Breast epithelium (tissue), 4 donors: ENCODE data around the gene TOMM70. TPM values are rescaled to one million over a fixed set of nuclear protein-coding genes. Genes with fewer than 3 reads are reported as not detected.

Source experiments
- DNase-seq, 2 donors: peaks; one replicate each; pipeline ENCODE4 v3.0.0-alpha.2; 2019; ENCODE audit warnings: low spot score in 2 of 2
- H3K27ac ChIP-seq, 2 donors: fragments of 200-600 bp; sonication (generic) in 1 of 2; one replicate each; pipeline ENCODE4 v1.5.1; 2016 to 2019; ENCODE audit warnings: mild to moderate bottlenecking in 1 of 2
- H3K27me3 ChIP-seq, 2 donors: fragments of 200-600 bp; sonication (generic) in 1 of 2; one replicate each; pipeline versions ENCODE4 v1.5.1 to v1.6.0; 2017 to 2019; ENCODE audit warnings: control low read depth in 1 of 2, mild to moderate bottlenecking in 1 of 2
- H3K36me3 ChIP-seq: fragments of 200-600 bp; one replicate; pipeline ENCODE4 v1.5.1; 2019
- H3K4me1 ChIP-seq, 2 donors: fragments of 200-600 bp; sonication (generic); one replicate each; pipeline ENCODE4 v1.5.1; 2016 to 2019; ENCODE audit warnings: control low read depth in 1 of 2
- H3K4me3 ChIP-seq, 3 donors: fragments of 200-600 bp; sonication (generic); 1 replicate in 2 of 3; 2 replicates in 1 of 3; pipeline ENCODE4 v1.5.1; 2016 to 2019; ENCODE audit warnings: mild to moderate bottlenecking in 3 of 3, moderate library complexity in 2 of 3
- H3K9me3 ChIP-seq, 2 donors: fragments of 200-600 bp; sonication (generic) in 1 of 2; one replicate each; pipeline ENCODE4 v1.5.1; 2016 to 2019; ENCODE audit warnings: control low read depth in 1 of 2
- CTCF ChIP-seq, 3 donors: fragments of 450-650 bp; IDR thresholded peaks; one replicate each; pipeline ENCODE4 v1.5.1; 2016 to 2017; ENCODE audit warnings: antibody characterized with exemption in 3 of 3, mild to moderate bottlenecking in 3 of 3, moderate library complexity in 3 of 3
- POLR2A ChIP-seq: fragments of 450-650 bp; IDR thresholded peaks from one replicate; pipeline ENCODE4 v1.6.1; 2016; ENCODE audit warnings: antibody characterized with exemption, mild to moderate bottlenecking, moderate library complexity
- POLR2AphosphoS5 ChIP-seq, 3 donors: sonication (generic); formaldehyde crosslinking; IDR thresholded peaks; one replicate each; pipeline ENCODE4 v1.6.1; 2017; ENCODE audit warnings: antibody characterized with exemption in 3 of 3
- intact Hi-C: fragments of 100-400 bp; cut with DNase I; formaldehyde crosslinking; loops from one replicate; pipeline ENCODE4 v1.15.1; 2023; ENCODE audit warnings: low total_unique reads
- total RNA-seq, 3 donors: library from RNA; depleted of rRNA; stranded (reverse); fragments of >200 nt; gene quantifications; one replicate each; pipeline ENCODE4 v1.1.0, GENCODE V29; 2016

Gene TOMM70
- total RNA-seq, 3 donors from 2014 or later: 47.9 to 59.7 (median 50.5) TPM

GRCh38 chr3:100427699-100428098 lies 26.8 kb upstream of the TOMM70 start:
- no peaks in the 10 kb centered on the region for H3K27me3 ChIP-seq
- H3K9me3 ChIP-seq: no peaks in the 10 kb centered on the region
- H3K36me3 ChIP-seq: no peaks in the 10 kb centered on the region
- TF ChIP-seq POLR2AphosphoS5 (IDR thresholded peaks at IDR 0.05) (no peak), POLR2A (no peak), CTCF (IDR thresholded peaks at IDR 0.05) (no peak)
- DNase-seq: no peak
- no peaks in the 10 kb centered on the region for H3K4me1 ChIP-seq
- no peak overlapping the region for H3K27ac ChIP-seq
- no peak overlapping the region for H3K4me3 ChIP-seq
- intact Hi-C loops: no loop called here

DNA sequence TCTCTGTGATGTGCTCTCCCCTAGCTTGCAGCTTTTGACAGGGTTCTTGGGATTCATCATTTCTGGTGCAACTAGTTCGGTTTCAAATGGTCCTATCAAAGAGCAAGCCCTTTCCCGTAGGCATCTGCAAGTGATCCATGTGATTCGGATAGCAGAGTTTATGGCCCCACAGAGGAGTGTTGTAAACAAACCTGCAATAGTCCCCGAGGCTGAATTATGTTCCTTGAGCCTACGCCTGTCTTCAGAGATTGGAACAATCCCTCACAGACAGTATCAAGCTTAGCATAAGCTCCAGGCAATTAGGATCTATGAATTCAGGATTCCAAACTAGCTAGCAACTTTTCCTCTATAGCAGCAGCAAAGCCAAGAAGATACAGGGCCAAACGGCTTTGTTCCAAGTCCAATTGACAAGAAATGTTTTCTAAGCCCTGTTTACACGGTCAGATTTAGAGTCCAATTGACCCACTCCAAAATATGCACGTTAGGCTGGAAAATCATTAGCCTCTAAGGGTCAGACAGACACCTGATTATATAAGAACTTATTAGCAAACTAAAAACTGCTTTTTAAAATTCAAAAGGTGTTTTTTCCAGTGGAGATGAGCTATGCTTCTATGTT lies 25.3 kb upstream of the TOMM70 start:
- H3K4me1 ChIP-seq: no peaks in the 10 kb centered on the region
- no peak overlapping the region for H3K4me3 ChIP-seq
- DNase-seq: no peak
- H3K9me3 ChIP-seq: no peaks in the 10 kb centered on the region
- H3K27ac ChIP-seq: no peak overlapping the region
- intact Hi-C loops: no loop called here
- H3K36me3 ChIP-seq: no peaks in the 10 kb centered on the region
- H3K27me3 ChIP-seq: no peaks in the 10 kb centered on the region
- no peak for TF ChIP-seq POLR2AphosphoS5 (IDR thresholded peaks at IDR 0.05)
- no peak for TF ChIP-seq CTCF (IDR thresholded peaks at IDR 0.05)
- no peak for TF ChIP-seq POLR2A

GRCh38 chr3:100425316-100425715 lies 24.4 kb upstream of the TOMM70 start:
- DNase-seq: no peak
- no peaks in the 10 kb centered on the region for H3K36me3 ChIP-seq
- TF ChIP-seq POLR2A (no peak), CTCF (IDR thresholded peaks at IDR 0.05) (no peak), POLR2AphosphoS5 (IDR thresholded peaks at IDR 0.05) (no peak)
- no peaks in the 10 kb centered on the region for H3K9me3 ChIP-seq
- H3K27me3 ChIP-seq: no peaks in the 10 kb centered on the region
- H3K27ac ChIP-seq: no peak overlapping the region
- H3K4me1 ChIP-seq: no peaks in the 10 kb centered on the region
- H3K4me3 ChIP-seq: no peak overlapping the region
- intact Hi-C loops: no loop called here

GRCh38 chr3:100424261-100424660 lies 23.4 kb upstream of the TOMM70 start:
- Histone ChIP-seq H3K4me3 (no peak overlapping the region), H3K27me3 (no peaks in the 10 kb centered on the region), H3K9me3 (no peaks in the 10 kb centered on the region), H3K4me1 (no peaks in the 10 kb centered on the region), H3K27ac (no peak overlapping the region), H3K36me3 (no peaks in the 10 kb centered on the region)
- TF ChIP-seq POLR2AphosphoS5 (IDR thresholded peaks at IDR 0.05) (no peak), POLR2A (no peak), CTCF (IDR thresholded peaks at IDR 0.05) (no peak)
- intact Hi-C loops: loop anchor here (5.0 kb wide), 1 partner anchor 718 kb away; no protein-coding TSS in a partner anchor
- no peak for DNase-seq

DNA sequence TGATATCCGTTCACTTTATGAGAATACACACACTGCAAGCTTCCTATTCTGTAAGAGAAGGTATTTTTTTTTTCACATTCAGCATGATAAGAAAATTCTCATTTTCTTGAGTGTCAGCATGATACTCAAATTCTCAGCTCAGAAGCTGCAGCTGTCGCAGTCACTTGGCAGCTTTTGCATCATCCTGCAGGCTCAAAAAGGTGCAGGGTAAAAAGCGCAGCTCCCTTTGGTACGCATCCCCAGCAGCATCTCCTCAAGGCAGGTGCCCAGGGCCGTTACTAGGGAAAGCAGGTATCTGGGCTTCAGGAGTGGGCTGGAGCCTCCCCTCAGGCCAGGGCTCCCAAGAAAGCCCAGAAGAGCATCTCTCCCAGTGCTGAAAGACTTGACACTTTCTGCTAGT lies 22.7 kb upstream of the TOMM70 start:
- intact Hi-C loops: loop anchor here (5.0 kb wide), 1 partner anchor 719 kb away; no protein-coding TSS in a partner anchor
- Histone ChIP-seq H3K4me3 (no peak overlapping the region), H3K27me3 (no peaks in the 10 kb centered on the region), H3K9me3 (no peaks in the 10 kb centered on the region), H3K27ac (no peak overlapping the region), H3K4me1 (no peaks in the 10 kb centered on the region), H3K36me3 (no peaks in the 10 kb centered on the region)
- no peak for DNase-seq
- TF ChIP-seq POLR2AphosphoS5 (IDR thresholded peaks at IDR 0.05) (no peak), POLR2A (no peak), CTCF (IDR thresholded peaks at IDR 0.05) (no peak)
